H9 (cell line): ENCODE data around the gene ITGA2. TPM values are rescaled to one million over a fixed set of nuclear protein-coding genes. Genes with fewer than 3 reads are reported as not detected.

Experiments
- DNase-seq: peaks from one replicate; pipeline ENCODE4 v3.0.0-alpha.2; 2017
- H2AFZ ChIP-seq: one replicate; pipeline ENCODE4 v1.6.1; 2013; ENCODE audit warnings: mild to moderate bottlenecking, low read length, control low read depth, moderate library complexity
- H2AK5ac ChIP-seq: 2 replicates; pipeline ENCODE4 v1.6.1; 2013; ENCODE audit warnings: low read length, control low read depth, mixed read lengths; ENCODE audit not compliant: insufficient read length
- H2BK120ac ChIP-seq: one replicate; pipeline ENCODE4 v1.6.1; 2013; ENCODE audit warnings: low read depth, mild to moderate bottlenecking, low read length, control low read depth, inconsistent platforms; ENCODE audit not compliant: poor library complexity, severe bottlenecking
- H2BK12ac ChIP-seq: 2 replicates; pipeline ENCODE4 v1.6.1; 2013; ENCODE audit warnings: low read length, control low read depth, mixed read lengths, low read depth; ENCODE audit not compliant: insufficient read length
- H2BK15ac ChIP-seq: 2 replicates; pipeline ENCODE4 v1.6.1; 2013; ENCODE audit warnings: low read depth, low read length, control low read depth
- H2BK20ac ChIP-seq: one replicate; pipeline ENCODE4 v1.6.1; 2013; ENCODE audit warnings: low read depth, mild to moderate bottlenecking, low read length, control low read depth, inconsistent platforms; ENCODE audit not compliant: poor library complexity, severe bottlenecking
- H2BK5ac ChIP-seq: 2 replicates; pipeline ENCODE4 v1.6.1; 2013; ENCODE audit warnings: low read length, control low read depth, mixed read lengths; ENCODE audit not compliant: insufficient read length
- H3K14ac ChIP-seq: 2 replicates; pipeline ENCODE4 v1.6.1; 2013; ENCODE audit warnings: low read length, control low read depth; ENCODE audit not compliant: insufficient read depth
- H3K18ac ChIP-seq: 2 replicates; pipeline ENCODE4 v1.6.1; 2013; ENCODE audit warnings: low read depth, mild to moderate bottlenecking, mixed read lengths, low read length, control low read depth; ENCODE audit not compliant: insufficient read length
- H3K23ac ChIP-seq: 2 replicates; pipeline ENCODE4 v1.6.1; 2013; ENCODE audit warnings: low read length, control low read depth, mixed read lengths, low read depth; ENCODE audit not compliant: insufficient read length
- H3K23me2 ChIP-seq: 2 replicates; pipeline ENCODE4 v1.6.1; 2013; ENCODE audit warnings: low read depth, mild to moderate bottlenecking, mixed read lengths, low read length, control low read depth; ENCODE audit not compliant: insufficient read length, poor library complexity, severe bottlenecking
- H3K27ac ChIP-seq: 2 replicates; pipeline ENCODE4 v1.5.1; 2013; ENCODE audit warnings: low read length, control low read depth, mixed read lengths, low read depth; ENCODE audit not compliant: insufficient read length
- H3K27me3 ChIP-seq: 2 replicates; pipeline ENCODE4 v1.6.1; 2013; ENCODE audit warnings: low read length, control low read depth, inconsistent platforms; ENCODE audit not compliant: insufficient read depth
- H3K4ac ChIP-seq: 2 replicates; pipeline ENCODE4 v1.6.1; 2013; ENCODE audit warnings: low read depth, mild to moderate bottlenecking, control low read depth, inconsistent platforms, low read length, moderate library complexity
- H3K4me1 ChIP-seq: 2 replicates; pipeline ENCODE4 v1.6.1; 2013; ENCODE audit warnings: low read length, control low read depth, inconsistent platforms; ENCODE audit not compliant: insufficient read depth
- H3K4me2 ChIP-seq: 2 replicates; pipeline ENCODE4 v1.6.1; 2013; ENCODE audit warnings: low read length, control low read depth, mixed read lengths; ENCODE audit not compliant: insufficient read length, insufficient read depth
- H3K56ac ChIP-seq: 2 replicates; pipeline ENCODE4 v1.6.1; 2013; ENCODE audit warnings: low read depth, mild to moderate bottlenecking, mixed read lengths, low read length, control low read depth; ENCODE audit not compliant: insufficient read length
- H3K79me1 ChIP-seq: 2 replicates; pipeline ENCODE4 v1.6.1; 2013; ENCODE audit warnings: low read depth, mild to moderate bottlenecking, moderate library complexity, low read length, control low read depth, inconsistent platforms; ENCODE audit not compliant: insufficient read depth, poor library complexity, severe bottlenecking
- H3K79me2 ChIP-seq: 2 replicates; pipeline ENCODE4 v1.6.1; 2013; ENCODE audit warnings: low read length, control low read depth, inconsistent platforms; ENCODE audit not compliant: insufficient read depth
- H3K9ac ChIP-seq: 2 replicates; pipeline ENCODE4 v1.6.1; 2013; ENCODE audit warnings: low read length, control low read depth, mixed read lengths; ENCODE audit not compliant: insufficient read length; ENCODE audit errors: extremely low read depth
- H3K9me3 ChIP-seq: one replicate; pipeline ENCODE4 v1.6.1; 2013; ENCODE audit warnings: low read depth, low read length, inconsistent platforms; ENCODE audit not compliant: control insufficient read depth
- H3T11ph ChIP-seq: one replicate; pipeline ENCODE4 v1.6.1; 2013; ENCODE audit warnings: mild to moderate bottlenecking, low read length, control low read depth, inconsistent platforms
- H4K20me1 ChIP-seq: one replicate; pipeline ENCODE4 v1.6.1; 2013; ENCODE audit not compliant: control insufficient read depth, insufficient read length, insufficient read depth
- H4K5ac ChIP-seq: 2 replicates; pipeline ENCODE4 v1.6.1; 2013; ENCODE audit warnings: low read depth, mild to moderate bottlenecking, mixed read lengths, low read length, control low read depth; ENCODE audit not compliant: insufficient read length
- H4K8ac ChIP-seq: replicated peaks from 2 replicates; pipeline ENCODE4 v1.6.1; 2013; ENCODE audit warnings: low read length, control low read depth, mixed read lengths, low read depth; ENCODE audit not compliant: insufficient read length
- H4K91ac ChIP-seq: 2 replicates; pipeline ENCODE4 v1.6.1; 2013; ENCODE audit warnings: low read depth, mild to moderate bottlenecking, moderate library complexity, mixed read lengths, low read length, control low read depth; ENCODE audit not compliant: insufficient read length
- H3K27ac Mint-ChIP-seq, 3 experiments: 2 replicates in 2 of 3; 3 replicates in 1 of 3; pipeline ENCODE4 v1.8.0; 2020 to 2021; ENCODE audit warnings: mixed read lengths in 3 of 3, mild to moderate bottlenecking in 1 of 3, moderate library complexity in 1 of 3
- H3K27me3 Mint-ChIP-seq: 2 replicates; pipeline ENCODE4 v1.8.0; 2021; ENCODE audit warnings: low read depth, mild to moderate bottlenecking, moderate library complexity, mixed read lengths
- H3K36me3 Mint-ChIP-seq, 3 experiments: 2 replicates in 2 of 3; 3 replicates in 1 of 3; pipeline ENCODE4 v1.8.0; 2020 to 2021; ENCODE audit warnings: low read depth in 3 of 3, mixed read lengths in 3 of 3; ENCODE audit not compliant: insufficient read depth in 1 of 3
- H3K4me1 Mint-ChIP-seq, 2 experiments: 2 replicates each; pipeline ENCODE4 v1.8.0; 2020; ENCODE audit warnings: mixed read lengths in 2 of 2
- H3K4me3 Mint-ChIP-seq, 2 experiments: 2 replicates in 1 of 2; 3 replicates in 1 of 2; pipeline ENCODE4 v1.8.0; 2020 to 2021; ENCODE audit warnings: mild to moderate bottlenecking in 2 of 2, mixed read lengths in 2 of 2, moderate library complexity in 1 of 2
- H3K9me3 Mint-ChIP-seq, 2 experiments: 2 replicates in 1 of 2; 3 replicates in 1 of 2; pipeline ENCODE4 v1.8.0; 2020; ENCODE audit warnings: mild to moderate bottlenecking in 2 of 2, mixed read lengths in 2 of 2, moderate library complexity in 1 of 2
- CTCF ChIP-seq: fragments of 200-600 bp; sonication (generic); conservative IDR thresholded peaks from 3 replicates; pipeline ENCODE4 v1.8.0; 2021; ENCODE audit warnings: antibody characterized with exemption, mild to moderate bottlenecking
- WGBS: extraction: QIAGEN DNeasy Blood & Tissue Kit; methylation state at CpG from one replicate; pipeline ENCODE4 v1.1.7; 2013; ENCODE audit warnings: missing lambda C conversion rate, low lambda C conversion rate, mixed read lengths; ENCODE audit not compliant: insufficient read length; ENCODE audit errors: extremely low coverage; 5-methylcytosine and 5-hydroxymethylcytosine counted together
- total RNA-seq: library from RNA; stranded (reverse); gene quantifications from 2 replicates; pipeline ENCODE4 v1.2.1, GENCODE V29; 2021

Gene ITGA2
- total RNA-seq, 1 experiment from 2014 or later = 3.0 TPM

- no peak overlapping the region for H3T11ph ChIP-seq
- no peaks in the 10 kb centered on the region for H3K27me3 ChIP-seq
- no peak overlapping the region for H3K27ac ChIP-seq
- H3K4me3 Mint-ChIP-seq = no peak overlapping the region
- no peaks in the 10 kb centered on the region for H3K9me3 ChIP-seq
- no CpG with 5 or more reads among the region's 2 CpGs for WGBS
- no peaks in the 10 kb centered on the region for H3K23me2 ChIP-seq
- H2BK20ac ChIP-seq = no peak overlapping the region
- H3K9me3 Mint-ChIP-seq = peaks cover 0 to 2% of the 10 kb centered on the region in 2 experiments; a peak in 1 of 5 replicates
- H2BK120ac ChIP-seq = no peak overlapping the region
- no peaks in the 10 kb centered on the region for H3K27me3 Mint-ChIP-seq
- H2BK5ac ChIP-seq = no peak overlapping the region
- no peak for DNase-seq
- H3K18ac ChIP-seq = no peak overlapping the region
- H4K91ac ChIP-seq = no peak overlapping the region
- no peaks in the 10 kb centered on the region for H3K79me2 ChIP-seq
- H3K27ac Mint-ChIP-seq = no peak overlapping the region
- H3K14ac ChIP-seq = no peak overlapping the region
- no peaks in the 10 kb centered on the region for H3K79me1 ChIP-seq
- H3K4me2 ChIP-seq = no peak overlapping the region
- H2AFZ ChIP-seq = no peak overlapping the region
- no peak overlapping the region for H3K4ac ChIP-seq
- H4K8ac ChIP-seq = no peak overlapping the region
- no peaks in the 10 kb centered on the region for H4K20me1 ChIP-seq
- no peak overlapping the region for H2AK5ac ChIP-seq
- no peak overlapping the region for H3K56ac ChIP-seq
- no peak for TF ChIP-seq CTCF
- H2BK15ac ChIP-seq = no peak overlapping the region
- H3K4me1 ChIP-seq = no peaks in the 10 kb centered on the region
- no peak overlapping the region for H2BK12ac ChIP-seq
- H4K5ac ChIP-seq = no peak overlapping the region
- no peak overlapping the region for H3K23ac ChIP-seq
- no peak overlapping the region for H3K9ac ChIP-seq
- no peaks in the 10 kb centered on the region for H3K36me3 Mint-ChIP-seq
- H3K4me1 Mint-ChIP-seq = no peaks in the 10 kb centered on the region
These were observed 141.1 kb downstream of the ITGA2 start for GRCh38 chr5:53130266-53130665.
